NB4 (cell line): ENCODE results near the gene RBBP5.

ENCODE experiments used
- CTCF ChIP-seq: IDR thresholded peaks from one replicate; pipeline ENCODE4 v1.5.1; 2012; ENCODE audit warnings: low read depth, low read length
- MAX ChIP-seq: IDR thresholded peaks from 2 replicates; pipeline ENCODE4 v1.6.1; 2011; ENCODE audit warnings: low read depth, low read length
- MYC ChIP-seq: IDR thresholded peaks from 2 replicates; pipeline ENCODE4 v1.6.1; 2011; ENCODE audit warnings: low read depth, low read length
- POLR2A ChIP-seq: IDR thresholded peaks from 2 replicates; pipeline ENCODE4 v1.6.1; 2011; ENCODE audit warnings: mild to moderate bottlenecking; ENCODE audit not compliant: insufficient read length; ENCODE audit errors: extremely low read depth

- TF ChIP-seq CTCF (no peak), POLR2A (no peak), MYC (no peak), MAX (no peak)
Observed at GRCh38 chr1:205074084-205074483, 47.7 kb downstream of the RBBP5 start.
